ENCODE measurements around the gene DDX19B.
A peak's percentile ranks its signal among the peaks of the same experiment; 100 is the strongest.

The DDX19B gene

DNA sequence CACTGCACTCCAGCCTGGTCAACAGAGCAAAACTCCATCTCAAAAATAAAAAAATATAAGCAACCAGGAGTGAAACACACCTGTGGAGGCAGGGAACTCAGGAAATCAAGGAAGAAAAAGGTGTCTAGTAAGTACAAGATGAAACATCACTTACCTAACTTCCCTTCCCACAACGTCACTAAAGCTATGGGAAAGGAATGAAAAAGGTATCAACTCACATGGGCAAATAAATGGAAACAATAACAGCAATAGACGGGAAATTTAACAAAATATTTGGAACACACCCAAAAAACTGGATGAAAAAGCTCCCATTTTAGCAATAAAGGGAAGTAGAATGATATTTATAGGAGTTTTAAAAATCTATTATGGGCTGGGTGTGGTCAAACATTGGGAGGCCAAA lies 78.8 kb downstream of the DDX19B start:
- Histone ChIP-seq H3K4me3 (ENCODE audit: low read depth in 1 of 2, low read length in 2 of 2) (no peak overlapping the region), H3K9me3 (ENCODE audit: control insufficient read depth in 1 of 2, low read length in 2 of 2) (no peaks in the 10 kb centered on the region), H3K4me1 (ENCODE audit: control insufficient read depth in 1 of 2, insufficient read depth in 2 of 2, low read length in 2 of 2) (peaks cover 0 to 19% of the 10 kb centered on the region in 2 donors), H3K27ac (ENCODE audit: low read depth, low read length) (no peak overlapping the region), H3K36me3 (ENCODE audit: control insufficient read depth in 1 of 2, insufficient read depth in 2 of 2, low read length in 2 of 2) (peaks cover 7 to 28% of the 10 kb centered on the region in 2 donors), H3K9ac (ENCODE audit: low read depth in 1 of 2, low read length in 2 of 2) (no peak overlapping the region), H3K27me3 (ENCODE audit: control insufficient read depth in 1 of 2, insufficient read depth in 2 of 2, low read length in 2 of 2) (no peaks in the 10 kb centered on the region)

DNA sequence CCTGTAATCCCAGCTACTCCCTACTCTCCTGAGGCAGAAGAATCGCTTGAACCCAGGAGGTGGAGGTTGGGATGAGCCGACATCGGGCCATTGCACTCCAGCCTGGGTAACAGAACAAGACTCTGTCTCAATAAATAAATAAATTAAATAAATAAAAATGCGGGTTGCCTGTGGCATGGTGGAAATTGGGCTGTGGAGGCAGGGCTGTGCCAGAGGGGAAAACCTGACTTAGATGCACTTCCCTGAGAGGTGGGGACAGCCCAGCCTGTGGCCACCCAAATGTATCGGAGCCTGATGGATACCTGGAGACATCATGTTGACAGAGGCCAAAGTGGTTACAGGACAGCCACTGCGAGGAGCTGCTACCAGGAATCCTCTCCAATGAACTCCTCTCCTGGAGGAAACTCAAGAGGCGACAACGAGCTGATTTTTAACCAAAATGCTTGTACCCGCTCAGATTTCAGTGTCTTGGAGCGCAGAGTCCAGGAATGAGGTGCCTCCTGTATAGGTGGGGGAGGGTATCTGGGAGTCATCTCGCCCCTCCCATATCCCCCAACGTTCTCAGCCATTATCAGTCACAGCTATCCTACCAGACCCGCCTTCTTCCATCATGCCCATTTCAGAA lies 80.0 kb downstream of the DDX19B start:
- H3K27me3 ChIP-seq (ENCODE audit: control insufficient read depth in 1 of 2, insufficient read depth in 2 of 2, low read length in 2 of 2): no peaks in the 10 kb centered on the region
- H3K9me3 ChIP-seq (ENCODE audit: control insufficient read depth in 1 of 2, low read length in 2 of 2): no peaks in the 10 kb centered on the region
- no peak overlapping the region for H3K9ac ChIP-seq (ENCODE audit: low read depth in 1 of 2, low read length in 2 of 2)
- no peak overlapping the region for H3K27ac ChIP-seq (ENCODE audit: low read depth, low read length)
- peaks cover 0 to 19% of the 10 kb centered on the region in 2 donors for H3K4me1 ChIP-seq (ENCODE audit: control insufficient read depth in 1 of 2, insufficient read depth in 2 of 2, low read length in 2 of 2)
- H3K36me3 ChIP-seq (ENCODE audit: control insufficient read depth in 1 of 2, insufficient read depth in 2 of 2, low read length in 2 of 2): peaks cover 0 to 19% of the 10 kb centered on the region in 2 donors
- H3K4me3 ChIP-seq (ENCODE audit: low read depth in 1 of 2, low read length in 2 of 2): no peak overlapping the region

DNA sequence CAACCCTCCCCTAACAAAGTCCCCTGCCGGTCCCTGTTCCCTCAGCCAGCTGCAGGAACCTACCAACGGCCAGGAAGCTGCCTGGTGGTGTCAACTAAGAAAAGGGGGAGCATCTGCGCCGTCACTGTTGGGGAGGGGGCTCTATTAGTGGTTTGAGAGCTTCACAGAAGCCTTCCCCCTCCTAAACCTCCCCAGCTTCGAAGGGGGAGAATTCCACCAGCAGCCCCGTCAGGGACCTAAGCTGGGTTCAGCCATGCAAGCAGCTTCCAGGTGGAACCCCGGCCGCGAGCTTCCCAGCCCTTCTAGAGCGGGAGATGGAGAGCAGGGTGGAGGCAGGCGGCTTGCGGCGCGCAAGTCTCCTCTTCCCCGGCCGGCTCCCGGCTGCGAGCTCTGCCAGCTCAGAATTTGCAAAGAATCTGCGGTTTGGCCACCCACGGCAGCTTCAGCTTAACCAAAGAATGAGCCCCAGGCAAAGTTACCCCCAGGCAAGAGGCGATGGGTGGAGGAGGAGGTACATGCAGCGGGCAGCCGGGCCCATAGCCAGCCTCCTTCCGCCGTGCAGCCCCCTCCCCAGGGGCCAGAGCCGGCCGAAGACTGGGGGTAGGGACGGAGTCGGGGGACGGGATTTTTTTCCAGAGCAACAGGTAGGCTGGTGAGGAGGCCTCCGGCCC lies 81.4 kb downstream of the DDX19B start:
- Histone ChIP-seq H3K9ac (ENCODE audit: low read depth in 1 of 2, low read length in 2 of 2) (peak overlapping the region; percentile 75 to 86), H3K4me1 (ENCODE audit: control insufficient read depth in 1 of 2, insufficient read depth in 2 of 2, low read length in 2 of 2) (peaks cover 0 to 19% of the 10 kb centered on the region in 2 donors), H3K4me3 (ENCODE audit: low read depth in 1 of 2, low read length in 2 of 2) (peak overlapping the region; percentile 83 to 95), H3K9me3 (ENCODE audit: control insufficient read depth in 1 of 2, low read length in 2 of 2) (no peaks in the 10 kb centered on the region), H3K27me3 (ENCODE audit: control insufficient read depth in 1 of 2, insufficient read depth in 2 of 2, low read length in 2 of 2) (no peaks in the 10 kb centered on the region), H3K36me3 (ENCODE audit: control insufficient read depth in 1 of 2, insufficient read depth in 2 of 2, low read length in 2 of 2) (peaks cover 0 to 10% of the 10 kb centered on the region in 2 donors), H3K27ac (ENCODE audit: low read depth, low read length) (peak overlapping the region; percentile 62)

DNA sequence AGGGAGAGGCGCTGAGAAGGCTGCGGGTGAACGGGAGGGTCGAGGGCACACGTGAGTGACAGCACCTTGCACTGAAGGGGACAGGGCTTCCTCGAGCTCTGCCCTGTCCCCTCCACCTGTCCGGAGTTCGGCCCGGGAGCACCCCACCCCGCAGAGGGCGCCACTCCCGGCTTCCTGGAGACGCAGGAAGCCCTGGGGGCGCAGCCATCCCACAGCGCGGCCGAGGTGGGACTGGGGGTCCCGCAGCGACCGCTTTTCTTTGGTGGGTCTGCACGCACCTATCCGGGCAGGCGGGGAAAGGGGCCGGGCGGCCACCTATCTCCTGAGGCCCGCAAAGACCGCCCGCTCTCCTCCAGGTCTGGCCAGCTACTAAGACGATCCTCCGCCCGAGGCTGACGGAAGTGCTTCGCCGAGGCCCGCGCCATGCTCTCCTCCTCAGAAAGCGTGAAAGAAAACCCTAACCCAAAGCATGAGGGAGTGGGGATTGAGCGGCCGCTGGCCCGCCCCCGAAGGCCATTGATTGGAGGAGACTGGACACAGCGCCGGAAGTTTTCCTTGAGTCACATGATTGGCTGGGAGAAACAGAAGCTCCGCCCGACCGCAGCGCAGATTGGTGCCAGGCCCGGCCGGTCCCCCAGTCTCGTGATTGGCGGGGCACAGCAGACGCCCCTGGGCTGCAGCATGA lies 82.1 kb downstream of the DDX19B start:
- Histone ChIP-seq H3K9ac (ENCODE audit: low read depth in 1 of 2, low read length in 2 of 2) (peak overlapping the region; percentile 75 to 86), H3K4me3 (ENCODE audit: low read depth in 1 of 2, low read length in 2 of 2) (peak overlapping the region; percentile 83 to 95), H3K27ac (ENCODE audit: low read depth, low read length) (peak overlapping the region; percentile 62), H3K9me3 (ENCODE audit: control insufficient read depth in 1 of 2, low read length in 2 of 2) (no peaks in the 10 kb centered on the region), H3K27me3 (ENCODE audit: control insufficient read depth in 1 of 2, insufficient read depth in 2 of 2, low read length in 2 of 2) (no peaks in the 10 kb centered on the region), H3K36me3 (ENCODE audit: control insufficient read depth in 1 of 2, insufficient read depth in 2 of 2, low read length in 2 of 2) (peaks cover 0 to 6% of the 10 kb centered on the region in 2 donors), H3K4me1 (ENCODE audit: control insufficient read depth in 1 of 2, insufficient read depth in 2 of 2, low read length in 2 of 2) (peaks cover 0 to 19% of the 10 kb centered on the region in 2 donors)

DNA sequence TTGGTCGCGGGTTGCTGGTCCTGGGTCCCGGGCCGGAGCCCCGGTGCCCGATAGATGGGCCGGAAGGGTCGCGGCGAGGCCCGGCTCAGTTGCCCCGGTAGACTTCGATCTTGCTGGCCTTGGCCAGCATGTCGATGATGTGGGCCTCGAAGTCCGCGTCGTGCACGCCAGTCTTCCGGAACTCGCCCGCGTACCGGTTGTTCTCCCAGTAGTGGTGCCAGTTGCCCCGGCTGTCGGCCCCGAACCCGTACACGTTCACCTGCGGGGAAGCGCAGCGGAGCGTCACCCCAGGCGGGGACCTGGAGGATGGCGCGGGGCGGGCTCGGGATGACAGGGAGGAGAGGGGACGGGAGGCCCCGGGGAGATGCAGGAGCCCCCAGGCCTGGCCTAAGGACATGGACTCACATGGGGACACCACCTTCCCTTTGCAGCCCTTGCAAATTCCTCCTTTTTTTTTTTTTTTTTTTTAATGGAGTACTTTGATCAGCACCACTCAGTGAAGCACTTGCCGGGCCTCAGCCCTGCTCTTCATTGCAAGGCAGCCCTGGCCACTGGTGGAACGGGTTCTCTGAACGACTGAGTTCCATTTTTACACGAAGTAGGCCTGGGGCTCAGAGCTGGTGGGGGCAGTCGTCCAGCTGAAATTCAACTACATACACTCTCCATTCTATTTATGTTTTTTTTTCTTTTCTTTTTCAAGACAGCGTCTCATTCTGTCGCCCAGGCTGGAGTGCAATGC lies 82.8 kb downstream of the DDX19B start:
- H3K4me1 ChIP-seq (ENCODE audit: control insufficient read depth in 1 of 2, insufficient read depth in 2 of 2, low read length in 2 of 2): peaks cover 0 to 19% of the 10 kb centered on the region in 2 donors
- no peak overlapping the region for H3K27ac ChIP-seq (ENCODE audit: low read depth, low read length)
- H3K9ac ChIP-seq (ENCODE audit: low read depth in 1 of 2, low read length in 2 of 2): peak overlapping the region; percentile 35 to 75
- H3K9me3 ChIP-seq (ENCODE audit: control insufficient read depth in 1 of 2, low read length in 2 of 2): no peaks in the 10 kb centered on the region
- H3K36me3 ChIP-seq (ENCODE audit: control insufficient read depth in 1 of 2, insufficient read depth in 2 of 2, low read length in 2 of 2): no peaks in the 10 kb centered on the region
- peak overlapping the region; percentile 83 to 95 for H3K4me3 ChIP-seq (ENCODE audit: low read depth in 1 of 2, low read length in 2 of 2)
- H3K27me3 ChIP-seq (ENCODE audit: control insufficient read depth in 1 of 2, insufficient read depth in 2 of 2, low read length in 2 of 2): no peaks in the 10 kb centered on the region

DNA sequence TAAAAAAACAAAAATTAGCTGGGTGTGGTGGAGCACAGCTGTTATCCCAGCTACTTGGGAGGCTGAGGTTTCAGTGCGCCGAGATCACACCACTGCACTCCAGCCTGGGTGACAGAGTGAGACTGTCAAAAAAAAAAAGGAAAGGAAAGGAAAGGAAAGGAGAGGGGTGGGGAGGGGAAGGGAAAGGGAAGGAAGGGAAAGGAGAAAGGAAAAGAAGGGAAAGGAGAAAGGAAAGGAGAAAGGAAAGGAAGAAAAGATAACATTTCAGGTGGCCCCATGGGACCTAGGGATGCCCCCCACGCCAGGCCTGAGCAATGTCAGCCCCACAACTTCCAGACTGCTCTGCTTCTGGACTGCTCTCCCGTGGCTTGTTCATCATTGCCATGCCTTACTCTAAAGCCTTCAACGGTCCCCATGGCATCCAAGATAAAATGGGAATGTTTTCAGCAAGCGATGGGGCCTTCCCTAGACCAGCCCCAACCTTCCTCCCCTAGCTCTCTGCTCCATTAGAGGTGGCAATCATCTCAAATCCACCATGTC lies 84.5 kb downstream of the DDX19B start:
- H3K9ac ChIP-seq (ENCODE audit: low read depth in 1 of 2, low read length in 2 of 2): no peak overlapping the region
- no peaks in the 10 kb centered on the region for H3K9me3 ChIP-seq (ENCODE audit: control insufficient read depth in 1 of 2, low read length in 2 of 2)
- peaks cover 0 to 6% of the 10 kb centered on the region in 2 donors for H3K36me3 ChIP-seq (ENCODE audit: control insufficient read depth in 1 of 2, insufficient read depth in 2 of 2, low read length in 2 of 2)
- H3K4me1 ChIP-seq (ENCODE audit: control insufficient read depth in 1 of 2, insufficient read depth in 2 of 2, low read length in 2 of 2): peaks cover 0 to 19% of the 10 kb centered on the region in 2 donors
- no peak overlapping the region for H3K4me3 ChIP-seq (ENCODE audit: low read depth in 1 of 2, low read length in 2 of 2)
- H3K27me3 ChIP-seq (ENCODE audit: control insufficient read depth in 1 of 2, insufficient read depth in 2 of 2, low read length in 2 of 2): no peaks in the 10 kb centered on the region
- H3K27ac ChIP-seq (ENCODE audit: low read depth, low read length): no peak overlapping the region
